Measurements from ENCODE around the gene HEXIM2. TPM values are rescaled to one million over a fixed set of nuclear protein-coding genes. Genes with fewer than 3 reads are reported as not detected.

The HEXIM2 gene
- total RNA-seq, 2 donors from 2014 or later, result 12.9 to 13.1 TPM

DNA sequence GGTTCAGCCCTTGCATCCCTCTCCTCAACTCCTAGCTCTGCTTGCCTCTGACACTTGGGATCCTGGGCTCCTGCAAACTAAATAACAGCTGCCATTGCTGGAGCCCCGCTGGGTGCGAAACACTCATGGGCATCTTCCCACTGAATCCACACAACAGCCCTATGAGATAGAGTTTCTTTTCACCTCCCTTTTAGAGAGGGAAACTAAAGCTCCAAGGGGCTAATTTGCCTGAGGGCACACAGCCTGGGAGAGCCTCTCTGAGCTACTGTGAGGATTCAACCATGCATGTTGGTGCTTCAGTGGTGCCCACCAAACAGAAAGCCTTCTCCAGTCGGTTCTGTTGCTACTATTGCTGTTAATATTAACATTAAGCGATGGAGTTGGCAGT lies 22.1 kb upstream of the HEXIM2 start:
- no peak overlapping the region for H3K9ac ChIP-seq (ENCODE audit: extremely low read depth, low read length, poor library complexity, severe bottlenecking)
- no peaks in the 10 kb centered on the region for H3K27me3 ChIP-seq (ENCODE audit: control insufficient read depth, insufficient read depth, low read length, poor library complexity, severe bottlenecking)
- no peak for TF ChIP-seq CTCF (conservative IDR thresholded peaks at IDR 0.05)
- H3K27ac ChIP-seq (ENCODE audit: low read depth, low read length), result no peak overlapping the region
- H3K36me3 ChIP-seq (ENCODE audit: control insufficient read depth, insufficient read depth, low read length), result no peaks in the 10 kb centered on the region
- WGBS, 2 experiments (ENCODE audit: insufficient coverage in 1 of 2, insufficient read length in 1 of 2), result 84 to 95% methylated on average over 4 of the region's 4 CpGs
- H3K9me3 ChIP-seq (ENCODE audit: control insufficient read depth, low read length), result no peaks in the 10 kb centered on the region
- H3K27ac Mint-ChIP-seq, result no peak overlapping the region
- DNase-seq, result no peak
- H3K4me1 ChIP-seq (ENCODE audit: control insufficient read depth, insufficient read depth, low read length), result peaks cover 19% of the 10 kb centered on the region
- no peaks in the 10 kb centered on the region for H3K9me3 Mint-ChIP-seq
- no peaks in the 10 kb centered on the region for H3K27me3 Mint-ChIP-seq (ENCODE audit: insufficient read depth)
- H3K36me3 Mint-ChIP-seq (ENCODE audit: low read depth), result peaks cover 7% of the 10 kb centered on the region
- no peak overlapping the region for H3K4me3 Mint-ChIP-seq
- no peak overlapping the region for H3K4me3 ChIP-seq (ENCODE audit: low read length)
- peaks cover 20% of the 10 kb centered on the region for H3K4me1 Mint-ChIP-seq

- Mint-ChIP-seq H3K27ac (peak overlapping the region; percentile 84), H3K27me3 (ENCODE audit: insufficient read depth) (no peaks in the 10 kb centered on the region), H3K36me3 (ENCODE audit: low read depth) (peaks cover 7% of the 10 kb centered on the region), H3K4me1 (peaks cover 34% of the 10 kb centered on the region), H3K9me3 (no peaks in the 10 kb centered on the region), H3K4me3 (peak overlapping the region; percentile 53)
- H3K9ac ChIP-seq (ENCODE audit: extremely low read depth, low read length, poor library complexity, severe bottlenecking), result no peak overlapping the region
- no peak for TF ChIP-seq CTCF (conservative IDR thresholded peaks at IDR 0.05)
- H3K27me3 ChIP-seq (ENCODE audit: control insufficient read depth, insufficient read depth, low read length, poor library complexity, severe bottlenecking), result no peaks in the 10 kb centered on the region
- peak overlapping the region; percentile 49 for H3K4me3 ChIP-seq (ENCODE audit: low read length)
- no peaks in the 10 kb centered on the region for H3K9me3 ChIP-seq (ENCODE audit: control insufficient read depth, low read length)
- H3K36me3 ChIP-seq (ENCODE audit: control insufficient read depth, insufficient read depth, low read length), result no peaks in the 10 kb centered on the region
- peaks cover 23% of the 10 kb centered on the region for H3K4me1 ChIP-seq (ENCODE audit: control insufficient read depth, insufficient read depth, low read length)
- WGBS, 2 experiments (ENCODE audit: insufficient coverage in 1 of 2, insufficient read length in 1 of 2), result 52 to 71% methylated on average over 7 to 13 of the region's 13 CpGs
- peak; percentile 78 for DNase-seq
- no peak overlapping the region for H3K27ac ChIP-seq (ENCODE audit: low read depth, low read length)
Measured at GRCh38 chr17:45143094-45143670, 18.5 kb upstream of the HEXIM2 start.

- DNase-seq, result peak; percentile 95
- H3K9me3 Mint-ChIP-seq, result no peaks in the 10 kb centered on the region
- no peak for TF ChIP-seq CTCF (conservative IDR thresholded peaks at IDR 0.05)
- Histone ChIP-seq H3K36me3 (ENCODE audit: control insufficient read depth, insufficient read depth, low read length) (no peaks in the 10 kb centered on the region), H3K9me3 (ENCODE audit: control insufficient read depth, low read length) (no peaks in the 10 kb centered on the region), H3K27me3 (ENCODE audit: control insufficient read depth, insufficient read depth, low read length, poor library complexity, severe bottlenecking) (no peaks in the 10 kb centered on the region), H3K4me1 (ENCODE audit: control insufficient read depth, insufficient read depth, low read length) (peaks cover 23% of the 10 kb centered on the region), H3K9ac (ENCODE audit: extremely low read depth, low read length, poor library complexity, severe bottlenecking) (no peak overlapping the region), H3K4me3 (ENCODE audit: low read length) (peak overlapping the region; percentile 49), H3K27ac (ENCODE audit: low read depth, low read length) (no peak overlapping the region)
- 0 to 18% methylated on average over 2 to 21 of the region's 21 CpGs for WGBS, 2 experiments (ENCODE audit: insufficient coverage in 1 of 2, insufficient read length in 1 of 2)
- no peaks in the 10 kb centered on the region for H3K27me3 Mint-ChIP-seq (ENCODE audit: insufficient read depth)
- peaks cover 34% of the 10 kb centered on the region for H3K4me1 Mint-ChIP-seq
- H3K4me3 Mint-ChIP-seq, result peak overlapping the region; percentile 53
- peaks cover 7% of the 10 kb centered on the region for H3K36me3 Mint-ChIP-seq (ENCODE audit: low read depth)
- H3K27ac Mint-ChIP-seq, result peak overlapping the region; percentile 84
Measured at GRCh38 chr17:45143767-45144198, 17.9 kb upstream of the HEXIM2 start.

Data from endodermal cell (in vitro differentiated cells).